Neuronal stem cell (in vitro differentiated cells): Measurements from ENCODE around the gene REST.

Experiments used
- DNase-seq: peaks from one replicate; pipeline ENCODE4 v3.0.0-alpha.2; 2013; ENCODE audit warnings: low spot score
- H2AFZ ChIP-seq: one replicate; pipeline ENCODE4 v1.6.1; 2013; ENCODE audit warnings: mild to moderate bottlenecking, low read length, inconsistent platforms
- H2AK5ac ChIP-seq: 2 replicates; pipeline ENCODE4 v1.6.1; 2013; ENCODE audit warnings: low read depth, mild to moderate bottlenecking, inconsistent platforms, low read length, moderate library complexity, mixed read lengths
- H2BK120ac ChIP-seq: 2 replicates; pipeline ENCODE4 v1.6.1; 2013; ENCODE audit warnings: low read depth, mild to moderate bottlenecking, inconsistent platforms, low read length, moderate library complexity, mixed read lengths
- H2BK12ac ChIP-seq: one replicate; pipeline ENCODE4 v1.6.1; 2013; ENCODE audit warnings: low read length, inconsistent platforms
- H2BK15ac ChIP-seq: 2 replicates; pipeline ENCODE4 v1.6.1; 2013; ENCODE audit warnings: mild to moderate bottlenecking, low read length, inconsistent platforms, mixed read lengths
- H2BK5ac ChIP-seq: one replicate; pipeline ENCODE4 v1.6.1; 2013; ENCODE audit warnings: inconsistent platforms, mild to moderate bottlenecking, low read length, moderate library complexity
- H3K14ac ChIP-seq: one replicate; pipeline ENCODE4 v1.6.1; 2013; ENCODE audit warnings: low read length, inconsistent platforms
- H3K18ac ChIP-seq: 2 replicates; pipeline ENCODE4 v1.6.1; 2013; ENCODE audit warnings: low read length, inconsistent platforms
- H3K23ac ChIP-seq: 2 replicates; pipeline ENCODE4 v1.6.1; 2013; ENCODE audit warnings: low read depth, mild to moderate bottlenecking, mixed read lengths, low read length, inconsistent platforms; ENCODE audit not compliant: poor library complexity
- H3K27ac ChIP-seq: replicated peaks from 3 replicates; pipeline ENCODE4 v1.5.1; 2013; ENCODE audit warnings: low read length, inconsistent platforms
- H3K27me3 ChIP-seq, 3 experiments: 2 replicates each; pipeline ENCODE4 v1.6.1; 2013; ENCODE audit warnings: low read length in 3 of 3, mild to moderate bottlenecking in 2 of 3, inconsistent platforms in 1 of 3, low read depth in 1 of 3, mixed read lengths in 1 of 3, moderate library complexity in 1 of 3; ENCODE audit not compliant: control insufficient read depth in 3 of 3, insufficient read depth in 3 of 3
- H3K36me3 ChIP-seq, 2 donors: replicated peaks in 1 of 2; 2 replicates each; pipeline ENCODE4 v1.6.1; 2013; ENCODE audit warnings: low read length in 2 of 2; ENCODE audit not compliant: control insufficient read depth in 2 of 2, insufficient read depth in 2 of 2
- H3K4ac ChIP-seq: 2 replicates; pipeline ENCODE4 v1.6.1; 2013; ENCODE audit warnings: inconsistent platforms, mild to moderate bottlenecking, low read length, moderate library complexity
- H3K4me1 ChIP-seq, 2 donors: 1 replicate in 1 of 2; 2 replicates in 1 of 2; pipeline ENCODE4 v1.6.1; 2013; ENCODE audit warnings: low read length in 2 of 2, low read depth in 1 of 2; ENCODE audit not compliant: control insufficient read depth in 2 of 2, insufficient read depth in 1 of 2
- H3K4me2 ChIP-seq: one replicate; pipeline ENCODE4 v1.6.1; 2013; ENCODE audit warnings: mild to moderate bottlenecking, low read length, inconsistent platforms; ENCODE audit not compliant: insufficient read depth, poor library complexity, severe bottlenecking
- H3K4me3 ChIP-seq, 2 donors: 2 replicates each; pipeline ENCODE4 v1.5.1; 2013; ENCODE audit warnings: low read length in 2 of 2, mild to moderate bottlenecking in 2 of 2, inconsistent platforms in 1 of 2, moderate library complexity in 1 of 2
- H3K79me1 ChIP-seq: one replicate; pipeline ENCODE4 v1.6.1; 2013; ENCODE audit warnings: low read depth, mild to moderate bottlenecking, inconsistent platforms, low read length, moderate library complexity
- H3K9ac ChIP-seq: one replicate; pipeline ENCODE4 v1.6.1; 2013; ENCODE audit warnings: mild to moderate bottlenecking, low read depth, low read length, inconsistent platforms; ENCODE audit not compliant: poor library complexity
- H3K9me3 ChIP-seq, 2 donors: replicated peaks in 1 of 2; 2 replicates each; pipeline versions ENCODE3 to v1.6.1; 2013; ENCODE audit warnings: low read length in 2 of 2, mild to moderate bottlenecking in 2 of 2, inconsistent platforms in 1 of 2, low read depth in 1 of 2, mixed read lengths in 1 of 2, moderate library complexity in 1 of 2; ENCODE audit not compliant: control insufficient read depth in 2 of 2, insufficient read depth in 1 of 2
- H4K8ac ChIP-seq: one replicate; pipeline ENCODE4 v1.6.1; 2013; ENCODE audit warnings: low read depth, mild to moderate bottlenecking, inconsistent platforms, low read length, moderate library complexity
- H4K91ac ChIP-seq: one replicate; pipeline ENCODE4 v1.6.1; 2013; ENCODE audit warnings: low read length, low read depth, mild to moderate bottlenecking, inconsistent platforms; ENCODE audit not compliant: poor library complexity
- WGBS, 2 donors: extraction: QIAGEN DNeasy Blood & Tissue Kit; methylation state at CpG; one replicate each; pipeline ENCODE4 v1.1.7; 2013; ENCODE audit warnings: missing lambda C conversion rate in 2 of 2, mixed read lengths in 1 of 2; ENCODE audit not compliant: insufficient read length in 2 of 2, insufficient replicate concordance in 1 of 2; ENCODE audit errors: extremely low coverage in 2 of 2; 5-methylcytosine and 5-hydroxymethylcytosine counted together

REST gene

DNA sequence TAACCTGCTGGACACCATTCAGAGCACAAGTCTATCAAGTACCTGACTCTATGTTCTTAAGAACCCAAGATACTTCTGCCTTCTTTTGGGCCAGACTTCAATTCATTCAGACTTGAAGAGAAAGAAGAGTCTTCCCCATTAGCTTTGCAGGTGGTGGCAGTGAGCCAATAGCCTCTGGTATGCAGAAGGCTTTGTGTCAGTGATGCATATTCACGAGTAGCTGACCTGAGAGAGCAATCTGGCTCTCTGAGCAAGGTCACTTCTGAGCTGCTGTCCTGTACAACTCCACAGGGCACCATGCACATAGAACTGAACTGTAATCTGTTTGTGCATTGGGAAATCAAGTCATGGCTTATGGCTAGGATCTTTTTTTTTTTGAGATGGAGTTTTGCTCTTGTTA is 46.3 kb upstream of the REST start:
- no peak overlapping the region for H3K9ac ChIP-seq
- no peak overlapping the region for H2AFZ ChIP-seq
- no peak overlapping the region for H3K18ac ChIP-seq
- no peak overlapping the region for H2BK120ac ChIP-seq
- H4K8ac ChIP-seq: no peak overlapping the region
- no peak overlapping the region for H2AK5ac ChIP-seq
- no peak overlapping the region for H3K4me2 ChIP-seq
- DNase-seq: no peak
- peaks cover 0 to 9% (median 0%) of the 10 kb centered on the region in 3 experiments for H3K27me3 ChIP-seq
- H3K36me3 ChIP-seq: no peaks in the 10 kb centered on the region
- no peak overlapping the region for H2BK5ac ChIP-seq
- H3K4me1 ChIP-seq: no peaks in the 10 kb centered on the region
- no peak overlapping the region for H2BK15ac ChIP-seq
- H3K23ac ChIP-seq: no peak overlapping the region
- no peak overlapping the region for H3K14ac ChIP-seq
- no peaks in the 10 kb centered on the region for H3K79me1 ChIP-seq
- no peak overlapping the region for H4K91ac ChIP-seq
- no peak overlapping the region for H2BK12ac ChIP-seq
- no peak overlapping the region for H3K27ac ChIP-seq
- no CpG with 5 or more reads among the region's 1 CpG for WGBS, 2 donors
- H3K4me3 ChIP-seq: no peak overlapping the region
- H3K4ac ChIP-seq: no peak overlapping the region
- no peaks in the 10 kb centered on the region for H3K9me3 ChIP-seq

DNA sequence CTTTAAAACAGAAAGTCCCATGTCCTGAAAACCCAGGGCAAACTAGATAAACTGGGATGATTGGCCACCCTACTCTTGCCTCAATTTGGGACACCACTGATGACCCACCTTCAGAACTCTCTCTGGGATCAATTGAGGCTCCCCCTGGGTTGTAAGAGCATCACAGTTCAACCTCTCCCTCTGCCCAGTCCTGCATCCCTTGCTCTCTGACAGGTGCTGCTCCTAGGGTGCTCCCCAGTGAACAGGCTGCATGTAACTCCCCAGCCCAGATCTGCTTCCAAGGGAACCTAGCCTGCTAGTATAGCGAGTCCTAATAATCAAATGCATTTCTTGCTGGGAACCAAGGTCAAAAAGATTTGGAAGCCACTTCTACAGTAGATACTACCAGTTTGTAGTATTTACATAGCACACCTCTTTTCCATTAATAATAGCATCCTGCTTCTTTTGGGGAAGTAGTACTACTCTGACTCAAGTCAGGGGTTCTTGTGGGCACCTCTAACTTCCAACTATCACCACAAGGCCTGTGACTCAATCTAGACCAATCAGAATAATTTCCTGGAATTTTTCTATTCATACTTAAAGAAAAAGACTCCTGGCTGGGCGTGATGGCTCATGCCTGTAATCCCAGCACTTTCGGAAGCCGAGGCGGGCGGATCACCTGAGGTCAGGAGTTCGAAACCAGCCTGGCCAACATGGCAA is 44.1 kb upstream of the REST start:
- Histone ChIP-seq H2AFZ (no peak overlapping the region), H3K9me3 (no peaks in the 10 kb centered on the region), H3K18ac (no peak overlapping the region), H2BK12ac (no peak overlapping the region), H2BK120ac (no peak overlapping the region), H3K79me1 (no peaks in the 10 kb centered on the region), H2BK5ac (no peak overlapping the region), H3K23ac (no peak overlapping the region), H3K27me3 (no peaks in the 10 kb centered on the region), H3K4ac (no peak overlapping the region), H4K8ac (no peak overlapping the region), H2AK5ac (no peak overlapping the region), H3K4me1 (no peaks in the 10 kb centered on the region), H3K27ac (no peak overlapping the region), H3K14ac (no peak overlapping the region), H2BK15ac (no peak overlapping the region), H3K4me2 (no peak overlapping the region), H3K36me3 (no peaks in the 10 kb centered on the region), H3K9ac (no peak overlapping the region), H4K91ac (no peak overlapping the region), H3K4me3 (no peak overlapping the region)
- no peak for DNase-seq
- no CpG with 5 or more reads among the region's 7 CpGs for WGBS, 2 donors

DNA sequence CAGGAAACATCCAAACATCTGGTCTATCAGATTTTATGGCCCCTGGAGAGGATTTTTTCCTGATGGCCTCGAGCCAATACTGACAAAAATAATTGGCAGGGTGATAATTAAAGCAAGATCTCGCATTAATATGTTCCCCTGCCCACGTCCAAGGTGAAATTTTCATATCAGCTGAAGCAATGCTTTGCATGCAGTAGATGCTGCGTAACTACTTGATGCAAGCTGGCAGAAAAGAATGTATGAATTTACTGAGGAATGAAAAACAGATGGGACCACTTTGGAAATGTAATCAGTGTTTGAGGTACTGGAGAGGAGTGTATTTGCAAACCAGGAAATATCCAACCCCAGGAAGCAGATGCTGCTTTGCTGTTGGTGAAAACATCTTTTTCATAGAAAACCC is 36.8 kb upstream of the REST start:
- H3K79me1 ChIP-seq: no peaks in the 10 kb centered on the region
- no peak overlapping the region for H3K18ac ChIP-seq
- H2BK12ac ChIP-seq: no peak overlapping the region
- no peaks in the 10 kb centered on the region for H3K36me3 ChIP-seq
- no peak overlapping the region for H4K91ac ChIP-seq
- H3K27me3 ChIP-seq: no peaks in the 10 kb centered on the region
- no peak overlapping the region for H3K4me3 ChIP-seq
- no peak overlapping the region for H3K14ac ChIP-seq
- H3K9ac ChIP-seq: no peak overlapping the region
- no peak overlapping the region for H3K4me2 ChIP-seq
- H3K23ac ChIP-seq: no peak overlapping the region
- no peak overlapping the region for H2BK5ac ChIP-seq
- peak overlapping the region; percentile 42 for H2AFZ ChIP-seq
- peaks cover 0 to 5% of the 10 kb centered on the region in 2 donors for H3K4me1 ChIP-seq
- DNase-seq: no peak
- H2BK15ac ChIP-seq: no peak overlapping the region
- no peak overlapping the region for H2BK120ac ChIP-seq
- H3K9me3 ChIP-seq: no peaks in the 10 kb centered on the region
- H3K27ac ChIP-seq: no peak overlapping the region
- no peak overlapping the region for H2AK5ac ChIP-seq
- no peak overlapping the region for H3K4ac ChIP-seq
- no peak overlapping the region for H4K8ac ChIP-seq
- no CpG with 5 or more reads among the region's 4 CpGs for whole genome bisulfite sequencing, 2 donors

DNA sequence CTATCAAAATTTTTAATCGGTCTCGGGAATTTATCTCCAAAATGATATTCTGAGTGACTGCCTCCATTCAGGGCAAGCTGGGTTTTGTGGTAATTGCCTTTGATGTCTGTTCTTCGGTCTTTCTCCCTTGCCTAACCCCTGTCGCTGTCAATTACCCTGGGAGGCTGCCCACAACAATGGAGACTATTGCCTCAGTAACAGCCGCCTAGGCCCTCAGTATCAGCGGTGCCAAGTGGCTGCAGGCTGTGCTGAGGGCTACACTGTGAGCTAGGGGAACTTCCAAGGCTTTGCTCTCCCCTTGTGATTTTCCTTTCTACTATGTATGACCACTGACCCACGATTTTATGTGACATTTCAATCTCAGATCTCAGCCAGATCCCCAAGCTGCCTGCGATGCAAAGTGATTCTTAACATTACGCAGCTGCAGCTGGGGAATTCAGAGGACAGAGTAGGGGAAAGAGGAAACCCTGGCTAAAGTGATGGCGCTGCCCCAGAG is 36.3 kb upstream of the REST start:
- H3K4me2 ChIP-seq: no peak overlapping the region
- no peak overlapping the region for H3K14ac ChIP-seq
- no peak overlapping the region for H2BK120ac ChIP-seq
- H3K4me3 ChIP-seq: no peak overlapping the region
- no CpG with 5 or more reads among the region's 10 CpGs for WGBS, 2 donors
- H2BK5ac ChIP-seq: no peak overlapping the region
- H2AK5ac ChIP-seq: no peak overlapping the region
- peak; percentile 47 for DNase-seq
- no peaks in the 10 kb centered on the region for H3K36me3 ChIP-seq
- H2AFZ ChIP-seq: peak overlapping the region; percentile 42
- no peaks in the 10 kb centered on the region for H3K79me1 ChIP-seq
- H4K91ac ChIP-seq: no peak overlapping the region
- no peak overlapping the region for H3K23ac ChIP-seq
- no peak overlapping the region for H3K18ac ChIP-seq
- H2BK12ac ChIP-seq: no peak overlapping the region
- H3K4ac ChIP-seq: no peak overlapping the region
- H2BK15ac ChIP-seq: no peak overlapping the region
- H3K27me3 ChIP-seq: no peaks in the 10 kb centered on the region
- H3K4me1 ChIP-seq: peaks cover 0 to 5% of the 10 kb centered on the region in 2 donors
- H3K27ac ChIP-seq: peak overlapping the region; percentile 56
- H3K9ac ChIP-seq: no peak overlapping the region
- no peaks in the 10 kb centered on the region for H3K9me3 ChIP-seq
- no peak overlapping the region for H4K8ac ChIP-seq
